HG03135 (cell line): ENCODE measurements around the gene DNAH6.
"Not testable (repeated sequence)": the region's sequence is repeated elsewhere in the genome, so short reads cannot be mapped to it uniquely, and the experiment has no call there.

ENCODE experiments used
- ATAC-seq: cut with Tn5 transposase; IDR thresholded peaks from one replicate; pipeline ENCODE4 v1.9.1; 2021; ENCODE audit warnings: mild to moderate bottlenecking, moderate library complexity; ENCODE audit not compliant: unreplicated experiment

DNAH6 gene

GRCh38 chr2:84858937-84859336 lies 342.6 kb downstream of the DNAH6 start:
- no peak for ATAC-seq

GRCh38 chr2:84861539-84861938 lies 345.2 kb downstream of the DNAH6 start:
- no peak for ATAC-seq

- no peak for ATAC-seq
Measured at GRCh38 chr2:84862006-84862405, 345.7 kb downstream of the DNAH6 start.

- ATAC-seq, result peak; percentile 74
Measured at GRCh38 chr2:84865181-84865783, 349.0 kb downstream of the DNAH6 start.

GRCh38 chr2:84866122-84866521 lies 349.8 kb downstream of the DNAH6 start:
- no peak for ATAC-seq

GRCh38 chr2:84868327-84868726 lies 352.0 kb downstream of the DNAH6 start:
- not testable (repeated sequence) for ATAC-seq
